HG03139 (cell line): ENCODE results near the gene PHACTR1.

Source experiments
- ATAC-seq: cut with Tn5 transposase; IDR thresholded peaks from one replicate; pipeline ENCODE4 v1.9.1; 2021; ENCODE audit not compliant: unreplicated experiment

Gene PHACTR1

GRCh38 chr6:13177664-13178063 is 461.1 kb downstream of the PHACTR1 start:
- ATAC-seq = no peak

GRCh38 chr6:13178107-13178506 is 461.5 kb downstream of the PHACTR1 start:
- ATAC-seq = no peak

- ATAC-seq = no peak
Observed at GRCh38 chr6:13180538-13180937, 464.0 kb downstream of the PHACTR1 start.

- no peak for ATAC-seq
Observed at GRCh38 chr6:13181393-13181792, 464.8 kb downstream of the PHACTR1 start.

- ATAC-seq = no peak
Observed at GRCh38 chr6:13183415-13184088, 467.0 kb downstream of the PHACTR1 start.

GRCh38 chr6:13184089-13184468 is 467.5 kb downstream of the PHACTR1 start:
- no peak for ATAC-seq

GRCh38 chr6:13184547-13184946 is 468.0 kb downstream of the PHACTR1 start:
- ATAC-seq = no peak

- no peak for ATAC-seq
Observed at GRCh38 chr6:13186861-13187260, 470.3 kb downstream of the PHACTR1 start.

GRCh38 chr6:13187692-13188091 is 471.1 kb downstream of the PHACTR1 start:
- ATAC-seq = no peak

GRCh38 chr6:13188306-13188705 is 471.7 kb downstream of the PHACTR1 start:
- ATAC-seq = no peak

GRCh38 chr6:13189710-13190109 is 473.1 kb downstream of the PHACTR1 start:
- no peak for ATAC-seq

- no peak for ATAC-seq
Observed at GRCh38 chr6:13190376-13190775, 473.8 kb downstream of the PHACTR1 start.

- no peak for ATAC-seq
Observed at GRCh38 chr6:13191461-13191860, 474.9 kb downstream of the PHACTR1 start.

GRCh38 chr6:13194852-13195251 is 478.3 kb downstream of the PHACTR1 start:
- no peak for ATAC-seq

- no peak for ATAC-seq
Observed at GRCh38 chr6:13195803-13196202, 479.2 kb downstream of the PHACTR1 start.

- ATAC-seq = no peak
Observed at GRCh38 chr6:13198168-13198567, 481.6 kb downstream of the PHACTR1 start.

GRCh38 chr6:13201336-13201735 is 484.8 kb downstream of the PHACTR1 start:
- no peak for ATAC-seq

- no peak for ATAC-seq
Observed at GRCh38 chr6:13203145-13203544, 486.6 kb downstream of the PHACTR1 start.

- no peak for ATAC-seq
Observed at GRCh38 chr6:13205106-13205505, 488.5 kb downstream of the PHACTR1 start.

GRCh38 chr6:13212096-13212495 is 495.5 kb downstream of the PHACTR1 start:
- no peak for ATAC-seq

GRCh38 chr6:13212538-13212937 is 496.0 kb downstream of the PHACTR1 start:
- ATAC-seq = no peak

GRCh38 chr6:13215390-13215789 is 498.8 kb downstream of the PHACTR1 start:
- ATAC-seq = no peak
